IPS DF 6.9 (cell line): Measurements from ENCODE around the gene CDC14C.

Experiments
- DNase-seq: peaks from one replicate; pipeline ENCODE4 v3.0.0-alpha.2; 2013; ENCODE audit warnings: low read depth, low spot score
- H3K27ac ChIP-seq: one replicate; pipeline ENCODE4 v1.5.1; 2013; ENCODE audit warnings: low read length, control low read depth
- H3K27me3 ChIP-seq: 2 replicates; pipeline ENCODE4 v1.6.1; 2013; ENCODE audit warnings: mild to moderate bottlenecking, low read length; ENCODE audit not compliant: control insufficient read depth, insufficient read depth
- H3K36me3 ChIP-seq: 2 replicates; pipeline ENCODE4 v1.6.1; 2013; ENCODE audit warnings: low read length; ENCODE audit not compliant: control insufficient read depth, insufficient read depth
- H3K4me1 ChIP-seq: 2 replicates; pipeline ENCODE4 v1.6.1; 2013; ENCODE audit warnings: low read length; ENCODE audit not compliant: control insufficient read depth, insufficient read depth
- H3K4me3 ChIP-seq: 2 replicates; pipeline ENCODE4 v1.5.1; 2013; ENCODE audit warnings: mild to moderate bottlenecking, low read length
- H3K9me3 ChIP-seq: 2 replicates; pipeline ENCODE4 v1.6.1; 2013; ENCODE audit warnings: low read length, inconsistent platforms; ENCODE audit not compliant: control insufficient read depth, insufficient read depth
- WGBS: extraction: QIAGEN DNeasy Blood & Tissue Kit; methylation state at CpG from one replicate; pipeline ENCODE4 v1.1.7; 2013; ENCODE audit warnings: mixed read lengths, missing lambda C conversion rate; ENCODE audit not compliant: insufficient read length, insufficient coverage; 5-methylcytosine and 5-hydroxymethylcytosine counted together

The CDC14C gene

DNA sequence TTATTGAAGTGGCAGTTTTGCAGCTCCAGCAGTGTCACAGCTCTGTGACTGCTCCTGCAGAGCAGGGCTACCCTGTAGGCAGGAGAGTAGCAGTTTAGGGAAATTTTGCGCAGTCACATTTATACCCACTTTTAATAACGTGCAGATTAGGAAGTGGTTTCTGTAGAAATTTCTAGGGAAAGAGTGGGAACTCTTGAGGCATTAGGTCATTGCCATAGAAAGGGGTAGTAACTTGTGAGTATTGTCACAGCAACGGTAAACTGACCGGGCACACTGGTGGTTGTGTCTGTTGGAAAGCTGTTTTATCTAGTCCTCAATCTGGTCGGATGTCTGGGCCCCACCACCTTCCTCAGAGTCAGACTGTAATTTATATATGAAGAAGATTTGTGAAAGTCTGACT is 51.9 kb downstream of the CDC14C start:
- no peak for DNase-seq

GRCh38 chr7:48976850-48977249 is 52.5 kb downstream of the CDC14C start:
- Histone ChIP-seq H3K4me3 (no peak overlapping the region), H3K27ac (no peak overlapping the region), H3K4me1 (no peaks in the 10 kb centered on the region), H3K36me3 (no peaks in the 10 kb centered on the region), H3K9me3 (no peaks in the 10 kb centered on the region), H3K27me3 (no peaks in the 10 kb centered on the region)
- DNase-seq, result no peak
- no CpG with 5 or more reads among the region's 5 CpGs for WGBS

More for the DNA sequence above, 51.9 kb downstream of the CDC14C start:
- no peaks in the 10 kb centered on the region for H3K4me1 ChIP-seq
- no peaks in the 10 kb centered on the region for H3K9me3 ChIP-seq
- H3K4me3 ChIP-seq, result no peak overlapping the region
- H3K27ac ChIP-seq, result no peak overlapping the region
- WGBS, result no CpG with 5 or more reads among the region's 5 CpGs
- H3K27me3 ChIP-seq, result no peaks in the 10 kb centered on the region
- H3K36me3 ChIP-seq, result no peaks in the 10 kb centered on the region
